Nephron (organoid): ENCODE results near the gene ENGASE.

Experiments
- H3K27ac Mint-ChIP-seq, 3 experiments: 2 replicates each; pipeline ENCODE4 v1.8.0; 2020; ENCODE audit warnings: mixed read lengths in 3 of 3, mild to moderate bottlenecking in 2 of 3, moderate library complexity in 1 of 3
- H3K27me3 Mint-ChIP-seq: 2 replicates; pipeline ENCODE4 v1.8.0; 2021; ENCODE audit warnings: low read depth, mild to moderate bottlenecking, moderate library complexity, mixed read lengths
- H3K36me3 Mint-ChIP-seq: 2 replicates; pipeline ENCODE4 v1.8.0; 2020; ENCODE audit warnings: low read depth, mixed read lengths
- H3K4me1 Mint-ChIP-seq: 2 replicates; pipeline ENCODE4 v1.8.0; 2020; ENCODE audit warnings: mixed read lengths
- H3K4me3 Mint-ChIP-seq, 3 experiments: 2 replicates each; pipeline ENCODE4 v1.8.0; 2020; ENCODE audit warnings: mild to moderate bottlenecking in 3 of 3, mixed read lengths in 3 of 3, moderate library complexity in 2 of 3
- H3K9me3 Mint-ChIP-seq: 2 replicates; pipeline ENCODE4 v1.8.0; 2020; ENCODE audit warnings: mixed read lengths
- CTCF ChIP-seq, 3 experiments: fragments of 200-600 bp; sonication (generic); IDR thresholded peaks; one replicate each; pipeline ENCODE4 v1.5.0; 2021; ENCODE audit warnings: antibody characterized with exemption in 3 of 3; ENCODE audit not compliant: unreplicated experiment in 3 of 3

The ENGASE gene

GRCh38 chr17:79100405-79100804, 25.8 kb downstream of the ENGASE start:
- Mint-ChIP-seq H3K4me1 (no peaks in the 10 kb centered on the region), H3K4me3 (no peak overlapping the region), H3K27ac (no peak overlapping the region), H3K36me3 (no peaks in the 10 kb centered on the region), H3K9me3 (no peaks in the 10 kb centered on the region), H3K27me3 (peaks cover 56% of the 10 kb centered on the region)
- no peak for TF ChIP-seq CTCF (IDR thresholded peaks at IDR 0.05; ENCODE audit: unreplicated experiment in 3 of 3)

- Mint-ChIP-seq H3K27me3 (peaks cover 48% of the 10 kb centered on the region), H3K9me3 (no peaks in the 10 kb centered on the region), H3K27ac (no peak overlapping the region), H3K4me1 (no peaks in the 10 kb centered on the region), H3K4me3 (no peak overlapping the region), H3K36me3 (no peaks in the 10 kb centered on the region)
- TF ChIP-seq CTCF (IDR thresholded peaks at IDR 0.05; ENCODE audit: unreplicated experiment in 3 of 3), result no peak
Observed at GRCh38 chr17:79101111-79101673, 26.6 kb downstream of the ENGASE start.

- Mint-ChIP-seq H3K9me3 (no peaks in the 10 kb centered on the region), H3K27me3 (peaks cover 39% of the 10 kb centered on the region), H3K36me3 (no peaks in the 10 kb centered on the region), H3K4me3 (no peak overlapping the region), H3K4me1 (no peaks in the 10 kb centered on the region), H3K27ac (no peak overlapping the region)
- no peak for TF ChIP-seq CTCF (IDR thresholded peaks at IDR 0.05; ENCODE audit: unreplicated experiment in 3 of 3)
Observed at GRCh38 chr17:79102214-79102613, 27.6 kb downstream of the ENGASE start.

GRCh38 chr17:79104898-79105600, 30.4 kb downstream of the ENGASE start:
- Mint-ChIP-seq H3K36me3 (no peaks in the 10 kb centered on the region), H3K27me3 (peaks cover 26% of the 10 kb centered on the region), H3K9me3 (no peaks in the 10 kb centered on the region), H3K4me1 (no peaks in the 10 kb centered on the region), H3K4me3 (no peak overlapping the region), H3K27ac (no peak overlapping the region)
- no peak for TF ChIP-seq CTCF (IDR thresholded peaks at IDR 0.05; ENCODE audit: unreplicated experiment in 3 of 3)

- H3K27ac Mint-ChIP-seq, result no peak overlapping the region
- no peaks in the 10 kb centered on the region for H3K9me3 Mint-ChIP-seq
- no peak overlapping the region for H3K4me3 Mint-ChIP-seq
- no peak for TF ChIP-seq CTCF (IDR thresholded peaks at IDR 0.05; ENCODE audit: unreplicated experiment in 3 of 3)
- no peaks in the 10 kb centered on the region for H3K36me3 Mint-ChIP-seq
- peaks cover 22% of the 10 kb centered on the region for H3K27me3 Mint-ChIP-seq
- H3K4me1 Mint-ChIP-seq, result no peaks in the 10 kb centered on the region
Observed at GRCh38 chr17:79105937-79106336, 31.3 kb downstream of the ENGASE start.

- Mint-ChIP-seq H3K27ac (no peak overlapping the region), H3K36me3 (no peaks in the 10 kb centered on the region), H3K4me3 (no peak overlapping the region), H3K27me3 (peaks cover 18% of the 10 kb centered on the region), H3K4me1 (no peaks in the 10 kb centered on the region), H3K9me3 (no peaks in the 10 kb centered on the region)
- TF ChIP-seq CTCF (IDR thresholded peaks at IDR 0.05; ENCODE audit: unreplicated experiment in 3 of 3), result no peak
Observed at GRCh38 chr17:79106958-79107357, 32.3 kb downstream of the ENGASE start.
